Measurements from ENCODE around the gene OR2L3. TPM values are rescaled to one million over a fixed set of nuclear protein-coding genes. Genes with fewer than 3 reads are reported as not detected.

Gene OR2L3
- total RNA-seq, 1 experiment from 2014 or later: 0.15 TPM

GRCh38 chr1:248015803-248016202 is 30.8 kb upstream of the OR2L3 start:
- Histone ChIP-seq H3K36me3 (ENCODE audit: low read depth, low read length) (no peaks in the 10 kb centered on the region), H3K27ac (ENCODE audit: low read length) (no peak overlapping the region), H4K20me1 (ENCODE audit: low read length) (no peaks in the 10 kb centered on the region), H3F3A (ENCODE audit: low read length, unreplicated experiment) (no peaks in the 10 kb centered on the region), H3K9me2 (replicated peaks; ENCODE audit: low read length) (no peaks in the 10 kb centered on the region; the same call in 1 of the 2 replicates), H3K9me3 (ENCODE audit: low read length) (peaks cover 6% of the 10 kb centered on the region; the same call in 1 of the 2 replicates), H3K4me1 (ENCODE audit: insufficient read depth, low read length) (no peaks in the 10 kb centered on the region), H3K4me3 (ENCODE audit: low read length) (no peak overlapping the region), H3K79me2 (ENCODE audit: low read length) (no peaks in the 10 kb centered on the region), H3K27me3 (ENCODE audit: low read length) (no peaks in the 10 kb centered on the region), H3K4me2 (ENCODE audit: low read length) (no peak overlapping the region), H2AFZ (ENCODE audit: low read length) (no peak overlapping the region), H3K9ac (ENCODE audit: low read length) (no peak overlapping the region)
- CTCF ChIA-PET: no interaction called here
- ATAC-seq (no peak), DNase-seq (no peak)
- intact Hi-C loops (cut with micrococcal nuclease): no loop called here
- no TSS peak for BruUV-seq (replicated peaks)
- TF ChIP-seq EZH2 (IDR thresholded peaks at IDR 0.05; ENCODE audit: low read length, unreplicated experiment) (no peak), EZH2phosphoT487 (IDR thresholded peaks at IDR 0.05; ENCODE audit: borderline replicate concordance, low read length) (no peak)
- TF ChIP-seq, protein P1, sequence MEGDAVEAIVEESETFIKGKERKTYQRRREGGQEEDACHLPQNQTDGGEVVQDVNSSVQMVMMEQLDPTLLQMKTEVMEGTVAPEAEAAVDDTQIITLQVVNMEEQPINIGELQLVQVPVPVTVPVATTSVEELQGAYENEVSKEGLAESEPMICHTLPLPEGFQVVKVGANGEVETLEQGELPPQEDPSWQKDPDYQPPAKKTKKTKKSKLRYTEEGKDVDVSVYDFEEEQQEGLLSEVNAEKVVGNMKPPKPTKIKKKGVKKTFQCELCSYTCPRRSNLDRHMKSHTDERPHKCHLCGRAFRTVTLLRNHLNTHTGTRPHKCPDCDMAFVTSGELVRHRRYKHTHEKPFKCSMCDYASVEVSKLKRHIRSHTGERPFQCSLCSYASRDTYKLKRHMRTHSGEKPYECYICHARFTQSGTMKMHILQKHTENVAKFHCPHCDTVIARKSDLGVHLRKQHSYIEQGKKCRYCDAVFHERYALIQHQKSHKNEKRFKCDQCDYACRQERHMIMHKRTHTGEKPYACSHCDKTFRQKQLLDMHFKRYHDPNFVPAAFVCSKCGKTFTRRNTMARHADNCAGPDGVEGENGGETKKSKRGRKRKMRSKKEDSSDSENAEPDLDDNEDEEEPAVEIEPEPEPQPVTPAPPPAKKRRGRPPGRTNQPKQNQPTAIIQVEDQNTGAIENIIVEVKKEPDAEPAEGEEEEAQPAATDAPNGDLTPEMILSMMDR (conservative IDR thresholded peaks at IDR 0.05; ENCODE audit: low read depth, low read length): no peak
- POLR2A ChIA-PET (ENCODE audit: unreplicated experiment): no interaction called here

DNA sequence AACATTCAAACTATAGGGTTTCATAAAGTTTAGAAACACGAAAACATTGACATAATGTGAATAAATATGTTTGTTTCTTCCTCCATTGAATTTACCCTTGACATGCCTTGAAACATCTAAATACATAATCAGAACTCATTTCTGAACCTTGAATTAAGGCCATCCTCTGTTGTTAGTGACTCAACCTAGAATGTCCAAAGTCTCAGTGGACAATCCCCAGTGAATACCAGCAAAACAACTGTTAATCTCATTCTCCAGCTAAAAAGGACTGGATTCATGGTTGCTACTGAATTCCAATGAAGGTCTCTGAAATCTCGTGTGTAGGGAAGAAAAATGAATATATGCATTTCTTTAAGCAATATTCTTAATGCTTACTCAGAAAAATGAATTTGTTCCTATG is 16.9 kb upstream of the OR2L3 start, which contains the start of gene OR2L2:
Gene OR2L2, plus strand, starts transcription at position 301 of the 400 bp plus-strand sequence. CDS start 8,198 bp downstream, outside the sequence.
- TF ChIP-seq EZH2 (IDR thresholded peaks at IDR 0.05; ENCODE audit: low read length, unreplicated experiment) (no peak), EZH2phosphoT487 (IDR thresholded peaks at IDR 0.05; ENCODE audit: borderline replicate concordance, low read length) (no peak)
- TF ChIP-seq, protein P1 (conservative IDR thresholded peaks at IDR 0.05; ENCODE audit: low read depth, low read length): no peak
- intact Hi-C loops (cut with micrococcal nuclease): no loop called here

DNA sequence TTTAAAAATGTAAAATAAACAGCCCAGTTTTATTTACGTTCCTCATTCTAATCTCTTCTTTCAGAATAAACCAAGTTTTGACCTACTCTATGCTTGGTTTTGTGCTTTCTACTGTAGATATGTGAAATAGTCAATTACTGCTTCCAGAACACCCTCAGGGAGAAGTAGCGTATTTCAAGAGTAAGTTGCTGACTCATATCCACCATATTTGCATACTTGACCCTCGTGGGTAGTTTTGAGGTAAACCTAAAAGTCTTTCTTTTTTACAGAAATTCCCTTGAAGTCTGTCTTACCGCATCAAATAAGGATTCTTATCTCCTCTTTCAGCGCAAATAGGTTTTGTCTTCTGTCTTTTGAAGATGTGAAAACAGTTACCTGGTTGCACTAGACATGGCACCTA is 1.4 kb upstream of the OR2L3 start:
- no peak overlapping the region for H3K27ac ChIP-seq (ENCODE audit: low read length)
- H4K20me1 ChIP-seq (ENCODE audit: low read length): no peaks in the 10 kb centered on the region
- H3K4me2 ChIP-seq (ENCODE audit: low read length): no peak overlapping the region
- no peak for ATAC-seq
- no peak overlapping the region for H3K9ac ChIP-seq (ENCODE audit: low read length)
- H3K36me3 ChIP-seq (ENCODE audit: low read depth, low read length): no peaks in the 10 kb centered on the region
- DNase-seq: no peak
- no peak overlapping the region for H3K4me3 ChIP-seq (ENCODE audit: low read length)
- ChIA-PET CTCF (no interaction called here), POLR2A (ENCODE audit: unreplicated experiment) (no interaction called here)
- intact Hi-C loops (cut with micrococcal nuclease): loop anchor here (5.0 kb wide), 1 partner anchor 108 kb away; no protein-coding TSS in a partner anchor
- no peaks in the 10 kb centered on the region for H3K9me3 ChIP-seq (ENCODE audit: low read length)
- TF ChIP-seq, protein P1 (conservative IDR thresholded peaks at IDR 0.05; ENCODE audit: low read depth, low read length): no peak
- TF ChIP-seq EZH2 (IDR thresholded peaks at IDR 0.05; ENCODE audit: low read length, unreplicated experiment) (no peak), EZH2phosphoT487 (IDR thresholded peaks at IDR 0.05; ENCODE audit: borderline replicate concordance, low read length) (no peak)
- H3F3A ChIP-seq (ENCODE audit: low read length, unreplicated experiment): no peaks in the 10 kb centered on the region
- H3K27me3 ChIP-seq (ENCODE audit: low read length): no peaks in the 10 kb centered on the region
- H2AFZ ChIP-seq (ENCODE audit: low read length): peak overlapping the region; percentile 16
- H3K4me1 ChIP-seq (ENCODE audit: insufficient read depth, low read length): no peaks in the 10 kb centered on the region
- H3K9me2 ChIP-seq (replicated peaks; ENCODE audit: low read length): no peaks in the 10 kb centered on the region
- BruUV-seq (replicated peaks): no TSS peak
- no peaks in the 10 kb centered on the region for H3K79me2 ChIP-seq (ENCODE audit: low read length)

More for the DNA sequence above, 16.9 kb upstream of the OR2L3 start, which contains the start of gene OR2L2:
- no peak for ATAC-seq
- H4K20me1 ChIP-seq (ENCODE audit: low read length): no peaks in the 10 kb centered on the region
- no peak within 1 kb of the TSS for H3K27ac ChIP-seq (ENCODE audit: low read length)
- no peaks in the 10 kb centered on the region for H3K79me2 ChIP-seq (ENCODE audit: low read length)
- peaks cover 20% of the 10 kb centered on the region; the same call in 1 of the 2 replicates for H3K9me3 ChIP-seq (ENCODE audit: low read length)
- ChIA-PET CTCF (no interaction called here), POLR2A (ENCODE audit: unreplicated experiment) (no interaction called here)
- H3K4me3 ChIP-seq (ENCODE audit: low read length): no peak within 1 kb of the TSS
- no TSS peak for BruUV-seq (replicated peaks)
- no peak within 1 kb of the TSS for H3K9ac ChIP-seq (ENCODE audit: low read length)
- no peaks in the 10 kb centered on the region for H3K9me2 ChIP-seq (replicated peaks; ENCODE audit: low read length)
- no peak within 1 kb of the TSS for H2AFZ ChIP-seq (ENCODE audit: low read length)
- DNase-seq: no peak
- no peak within 1 kb of the TSS for H3K4me2 ChIP-seq (ENCODE audit: low read length)
- H3K4me1 ChIP-seq (ENCODE audit: insufficient read depth, low read length): no peaks in the 10 kb centered on the region
- H3K36me3 ChIP-seq (ENCODE audit: low read depth, low read length): no peaks in the 10 kb centered on the region
- no peaks in the 10 kb centered on the region for H3K27me3 ChIP-seq (ENCODE audit: low read length)
- H3F3A ChIP-seq (ENCODE audit: low read length, unreplicated experiment): no peaks in the 10 kb centered on the region

Data from PC-3 (cell line).